Measurements from ENCODE around the gene CDT1.

CDT1 gene
- 2.1 to 22.8 (median 5.1) reads per million in 17 experiments for total RNA-seq

DNA sequence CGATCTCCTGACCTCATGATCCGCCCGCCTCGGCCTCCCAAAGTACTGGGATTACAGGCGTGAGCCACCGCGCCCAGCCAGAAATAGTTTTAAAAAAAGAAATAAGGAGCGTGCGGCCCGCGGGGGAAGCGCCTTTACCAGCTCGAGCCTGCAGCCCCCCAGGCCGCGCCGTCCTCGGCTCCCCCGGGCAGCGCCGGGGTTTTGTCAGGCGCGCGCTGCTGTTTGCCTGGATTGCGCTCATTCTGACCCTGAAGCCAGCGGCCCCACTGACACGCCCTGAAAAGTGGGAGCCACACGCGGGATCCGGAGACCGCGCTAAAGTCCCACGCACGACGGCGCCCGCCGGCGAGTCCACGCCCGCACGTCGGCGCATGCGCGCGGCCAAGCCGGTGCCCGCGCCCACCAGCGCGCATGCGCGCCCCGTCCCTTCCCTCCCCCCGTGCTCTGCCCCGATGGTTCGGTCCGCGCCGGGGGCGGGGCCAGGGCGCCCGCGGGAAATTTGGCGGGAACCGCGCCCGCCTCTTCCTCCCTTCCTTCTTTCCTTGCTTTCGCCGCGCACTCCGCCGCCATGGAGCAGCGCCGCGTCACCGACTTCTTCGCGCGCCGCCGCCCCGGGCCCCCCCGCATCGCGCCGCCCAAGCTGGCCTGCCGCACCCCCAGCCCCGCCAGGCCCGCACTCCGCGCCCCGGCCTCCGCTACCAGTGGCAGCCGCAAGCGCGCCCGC lies at the start of gene CDT1:
TSS of gene CDT1 (plus strand) at position 526 of the 724 bp plus-strand sequence. CDS start at position 569, 43 bp downstream.
- DNase-seq = peak; percentile 91 to 97 (median 96)

DNA sequence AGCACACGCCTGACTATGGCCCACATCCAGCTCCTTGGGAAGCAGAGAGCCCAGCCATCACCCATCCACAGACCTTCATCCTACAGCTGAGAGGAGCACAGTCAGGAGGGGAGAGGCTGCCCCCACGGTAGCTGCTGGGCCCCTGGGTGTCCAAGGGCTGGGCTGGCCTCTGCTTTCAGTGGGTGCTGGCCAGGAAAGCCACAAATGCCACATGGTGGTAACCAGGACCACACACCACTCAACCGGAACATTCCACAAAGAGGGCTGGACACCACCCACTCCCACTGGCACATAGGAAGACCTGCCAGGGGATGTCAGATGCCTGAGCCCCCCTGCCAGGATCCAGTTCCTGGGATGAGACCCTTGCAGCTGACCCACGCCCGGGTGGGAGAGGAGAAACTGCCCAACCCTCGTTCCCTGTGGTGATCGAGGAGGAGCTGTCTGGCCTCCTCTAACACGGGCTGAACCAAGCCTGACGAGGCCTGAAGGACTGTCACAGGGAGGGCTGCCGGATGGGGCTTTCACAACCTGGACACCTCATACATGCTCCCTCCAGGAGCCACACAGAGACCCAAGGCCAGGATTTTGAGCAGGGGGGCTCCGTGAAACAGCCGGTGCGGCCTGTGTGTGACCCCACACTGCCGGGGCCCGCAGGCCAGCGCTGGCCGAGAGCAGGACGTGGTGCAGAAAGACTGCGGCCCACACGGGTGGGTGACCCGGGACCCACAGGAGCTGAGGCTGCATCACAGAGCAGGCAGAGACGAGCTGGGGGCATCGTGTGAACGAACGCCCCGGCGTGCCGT lies 49.3 kb upstream of the CDT1 start:
- DNase-seq = no peak

DNA sequence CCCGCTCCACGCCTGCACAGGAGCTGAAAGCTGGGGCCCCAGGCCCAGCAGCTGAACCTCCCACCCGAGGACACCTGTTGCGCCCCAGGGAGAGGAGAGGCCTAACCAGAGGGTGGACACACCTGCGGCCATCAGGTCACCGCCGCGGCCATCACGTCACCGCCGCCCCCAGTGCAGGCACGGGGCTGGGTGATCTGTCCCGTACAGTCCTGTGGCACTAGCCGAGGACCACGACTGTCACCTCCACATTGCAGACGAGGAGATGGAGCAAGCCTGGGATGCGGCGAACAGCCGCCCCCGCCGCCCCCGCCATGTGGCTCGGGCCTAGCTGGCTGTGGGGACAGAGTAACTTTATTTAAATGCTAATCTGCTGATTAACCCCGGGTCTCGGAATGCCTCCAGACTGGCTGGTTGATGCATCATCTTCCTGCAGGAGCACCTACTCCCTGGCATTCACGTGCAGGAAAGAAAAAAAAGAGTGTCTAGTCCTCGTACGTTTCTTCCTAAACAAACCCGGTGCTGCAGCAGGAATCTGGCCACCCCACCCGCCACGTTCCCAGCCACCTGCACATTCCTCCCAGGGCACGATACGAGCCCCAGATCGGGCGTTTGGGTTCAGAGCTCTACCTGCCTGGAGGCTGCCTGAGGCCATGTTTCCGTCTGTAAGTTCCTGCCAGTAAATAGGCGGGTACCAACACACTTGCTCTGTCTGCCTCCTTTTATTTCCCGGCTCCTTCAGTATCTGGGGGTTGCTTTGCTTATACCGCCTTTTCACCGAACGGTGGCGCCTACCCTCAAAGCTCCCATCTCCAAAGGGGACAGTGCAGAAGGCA lies 48.5 kb upstream of the CDT1 start:
- DNase-seq = peak in 2 of 4 experiments; percentile 34 to 47

DNA sequence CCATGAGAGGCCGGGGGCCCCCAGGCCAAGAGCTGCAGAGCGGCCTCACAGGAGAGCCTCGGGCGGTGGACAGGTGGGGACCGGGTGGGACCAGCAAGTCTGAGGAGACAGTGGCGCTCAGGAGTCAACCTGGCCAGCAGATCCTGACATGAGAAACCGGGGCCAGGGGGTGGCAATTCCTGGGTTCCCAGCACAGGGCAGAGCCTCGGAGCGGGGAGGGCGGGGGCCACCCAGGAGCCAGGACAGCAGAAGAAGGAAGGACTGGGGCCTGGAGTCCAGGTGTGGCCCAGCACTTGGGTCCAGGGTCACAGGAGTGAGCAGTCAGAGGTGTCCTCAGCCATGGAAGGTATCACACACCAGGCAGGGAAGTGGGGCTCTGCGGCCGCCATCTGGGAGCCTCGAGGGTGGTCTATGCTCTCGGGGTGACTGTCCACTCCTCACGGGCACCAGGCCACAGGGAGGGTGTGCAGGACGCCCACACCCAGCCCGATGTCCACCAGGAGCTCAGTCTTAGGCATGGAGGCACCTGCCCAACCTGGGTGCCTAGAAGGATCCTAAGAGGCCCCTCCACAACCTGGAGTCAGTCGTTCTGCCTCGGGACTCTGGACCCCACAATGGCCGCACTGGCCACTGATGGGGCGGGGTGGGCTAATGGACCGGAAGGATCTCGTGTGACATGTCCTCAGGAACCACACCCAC lies 47.7 kb upstream of the CDT1 start:
- no peak for DNase-seq

DNA sequence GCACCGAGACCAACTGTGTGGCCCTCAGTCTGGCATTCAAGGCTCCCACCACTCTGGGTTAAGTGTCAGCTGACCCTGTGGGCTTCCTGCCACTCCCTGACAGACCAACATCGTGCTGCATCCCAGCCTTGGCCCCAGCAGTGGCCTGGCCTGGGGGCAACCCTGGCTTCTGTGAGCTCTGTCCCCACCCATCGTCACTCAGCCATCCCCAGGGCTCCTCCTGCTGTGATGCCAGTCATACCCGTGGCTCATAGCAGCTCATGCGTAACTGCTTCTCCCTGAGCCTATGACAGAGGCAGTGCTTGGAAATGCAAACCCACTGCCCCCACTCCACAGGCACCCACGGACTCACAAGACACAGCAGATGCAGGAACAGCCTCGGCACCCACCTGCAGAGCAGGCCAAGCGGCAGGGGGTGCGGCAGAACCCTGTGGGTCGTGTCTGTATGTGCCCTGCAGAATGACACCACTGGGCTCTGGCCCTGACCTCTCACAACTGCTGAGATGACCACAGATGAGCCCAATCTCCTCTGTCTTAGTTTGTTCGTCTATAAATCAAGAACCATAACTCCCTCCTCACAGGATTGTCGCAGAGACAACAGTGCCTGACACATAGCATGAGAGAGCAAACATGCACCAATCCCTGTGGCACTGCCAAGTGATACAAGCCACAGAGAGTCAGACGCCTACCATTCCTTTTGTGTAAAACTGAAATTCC lies 45.2 kb upstream of the CDT1 start:
- DNase-seq = peak in 2 of 4 experiments; percentile 16 to 22

DNA sequence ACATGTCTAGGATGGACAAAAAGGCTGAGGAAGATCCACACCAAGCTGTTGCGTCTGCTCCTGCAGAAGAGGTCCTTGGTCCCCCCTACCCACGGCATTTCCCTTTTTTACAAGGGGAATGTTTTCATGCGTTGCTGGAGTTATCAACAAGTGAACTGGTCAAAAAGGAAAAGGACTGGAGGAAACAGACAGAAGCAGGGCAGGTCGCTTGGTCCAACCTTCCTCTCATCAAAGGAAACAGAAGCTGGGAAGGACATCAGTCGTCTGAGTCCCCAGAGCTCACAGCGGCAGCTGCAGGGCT lies 44.7 kb upstream of the CDT1 start:
- DNase-seq = no peak

DNA sequence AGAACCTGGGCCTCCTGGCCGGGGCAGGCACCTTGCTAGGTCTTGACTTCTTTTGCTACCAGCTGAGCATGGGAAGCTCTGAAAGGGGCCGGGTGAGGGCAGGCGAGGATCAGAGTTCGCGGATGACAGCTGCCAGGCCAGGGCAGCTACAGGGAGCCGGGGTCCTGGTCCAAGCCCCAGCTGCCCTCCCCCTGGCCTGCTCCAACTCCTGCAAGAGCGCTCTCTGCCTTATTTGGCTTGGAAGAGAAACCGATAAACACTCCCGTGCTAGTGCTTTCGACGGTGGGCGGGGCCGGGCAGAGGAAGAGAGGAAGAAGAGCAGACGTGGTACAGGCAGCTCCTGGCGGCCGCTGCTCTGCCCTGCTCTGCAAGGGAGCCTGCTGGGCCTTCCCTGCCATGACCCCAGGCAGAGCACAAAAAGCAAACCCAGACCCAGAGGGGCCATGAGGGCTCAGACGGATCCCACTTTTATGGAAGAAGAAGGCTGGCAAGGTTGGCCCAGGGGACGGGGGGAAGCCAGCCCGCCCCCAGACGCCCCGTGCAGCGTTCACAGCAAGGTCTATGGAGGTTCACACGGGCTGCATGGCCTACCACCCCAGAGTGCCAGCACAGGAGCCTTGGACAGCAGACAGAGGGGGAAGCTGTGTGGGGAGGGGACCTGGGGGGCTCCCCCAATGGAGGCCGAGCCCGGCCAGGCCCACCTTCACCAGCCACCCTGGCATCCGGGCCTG lies 44.2 kb upstream of the CDT1 start:
- DNase-seq = peak in 1 of 4 experiments; percentile 51

DNA sequence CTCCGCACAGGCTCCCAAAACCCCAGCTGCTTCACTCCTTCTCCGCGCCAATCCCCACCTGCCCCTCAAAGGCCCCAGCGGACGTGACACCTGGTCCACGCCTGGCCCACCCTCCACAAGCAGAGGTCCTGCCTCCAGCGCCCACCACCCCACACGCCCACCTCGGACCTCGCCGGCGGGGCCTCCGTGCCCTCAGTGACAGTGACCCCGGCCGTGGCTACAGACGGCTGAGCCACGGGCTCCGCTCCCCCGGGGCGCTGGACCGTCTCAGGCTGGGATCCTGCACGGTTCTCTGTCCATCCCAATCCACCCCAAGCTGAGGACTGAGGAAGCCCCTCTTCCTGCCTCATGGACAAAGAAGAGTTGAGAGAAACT lies 43.6 kb upstream of the CDT1 start:
- DNase-seq = no peak

DNA sequence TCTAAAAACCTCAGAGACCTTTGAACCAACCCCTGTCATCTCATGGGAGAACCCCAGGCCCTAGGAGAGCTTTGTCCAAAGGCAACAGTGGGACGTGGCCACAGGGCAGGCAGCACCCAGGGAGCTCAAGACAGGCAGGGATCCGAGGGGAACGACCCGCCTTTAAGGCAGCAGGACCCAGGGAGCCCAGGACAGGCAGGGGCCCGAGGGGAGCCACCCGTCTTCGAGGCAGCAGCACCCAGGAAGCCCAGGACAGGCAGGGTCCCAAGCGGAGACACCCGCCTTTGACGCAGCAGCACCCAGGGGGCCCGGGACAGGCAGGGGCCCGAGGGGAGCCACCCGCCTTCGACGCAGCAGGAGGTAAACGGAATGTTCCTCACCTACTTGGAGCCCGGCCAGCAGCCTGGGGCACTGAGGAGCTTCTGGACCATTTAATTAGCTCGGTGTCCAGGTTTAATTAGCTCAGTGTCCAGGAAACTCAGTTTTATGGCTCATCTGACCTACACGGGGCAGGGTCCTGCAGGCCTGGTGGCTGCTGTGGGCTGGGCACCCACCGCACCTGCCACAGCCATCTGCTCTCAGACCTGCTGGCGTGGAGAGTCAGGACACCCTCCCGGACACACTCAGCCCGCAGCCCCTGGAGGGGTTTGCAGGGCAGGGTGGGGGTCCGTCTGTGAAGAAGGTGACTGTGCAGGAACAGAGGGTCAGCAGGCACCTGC lies 43.0 kb upstream of the CDT1 start:
- no peak for DNase-seq

DNA sequence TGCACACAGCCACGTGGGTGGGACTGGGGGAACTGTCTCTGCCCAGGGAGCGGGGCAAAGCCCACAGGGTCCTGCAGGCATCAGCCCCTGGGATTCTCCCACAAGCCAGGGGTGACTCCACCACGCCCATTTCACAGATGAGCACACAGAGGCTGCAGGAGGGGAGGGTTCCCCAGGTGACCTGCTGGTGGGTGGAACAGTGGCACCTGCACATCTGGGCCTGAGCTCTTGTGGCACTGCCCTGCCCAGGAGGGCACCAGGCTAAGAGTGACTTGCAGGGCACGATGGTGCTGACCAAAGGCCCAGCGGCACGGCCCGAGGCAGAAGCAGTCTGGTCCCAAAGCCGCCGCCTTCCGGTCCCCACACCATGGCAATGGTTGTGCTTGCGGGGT lies 42.5 kb upstream of the CDT1 start:
- DNase-seq = no peak

DNA sequence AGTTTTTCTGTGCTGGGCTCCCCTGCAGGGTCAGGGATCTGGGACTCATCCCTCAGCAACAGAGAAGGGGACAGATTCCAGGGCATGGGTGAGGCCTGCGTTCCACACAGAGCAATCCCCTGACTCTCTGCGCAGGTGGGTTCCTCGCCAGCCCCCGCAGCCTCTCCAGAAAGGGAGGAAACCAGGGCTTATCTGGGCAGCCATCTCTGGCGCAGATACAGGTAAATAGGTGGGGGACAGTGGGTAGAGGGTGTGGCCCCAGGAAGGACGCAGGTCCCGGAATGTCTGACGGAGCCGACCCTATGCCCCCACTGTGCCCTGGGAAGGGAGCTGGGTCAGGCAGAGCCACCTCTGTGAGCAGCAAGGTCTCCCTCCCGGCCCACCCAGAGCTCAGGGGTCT lies 41.8 kb upstream of the CDT1 start:
- DNase-seq = no peak

DNA sequence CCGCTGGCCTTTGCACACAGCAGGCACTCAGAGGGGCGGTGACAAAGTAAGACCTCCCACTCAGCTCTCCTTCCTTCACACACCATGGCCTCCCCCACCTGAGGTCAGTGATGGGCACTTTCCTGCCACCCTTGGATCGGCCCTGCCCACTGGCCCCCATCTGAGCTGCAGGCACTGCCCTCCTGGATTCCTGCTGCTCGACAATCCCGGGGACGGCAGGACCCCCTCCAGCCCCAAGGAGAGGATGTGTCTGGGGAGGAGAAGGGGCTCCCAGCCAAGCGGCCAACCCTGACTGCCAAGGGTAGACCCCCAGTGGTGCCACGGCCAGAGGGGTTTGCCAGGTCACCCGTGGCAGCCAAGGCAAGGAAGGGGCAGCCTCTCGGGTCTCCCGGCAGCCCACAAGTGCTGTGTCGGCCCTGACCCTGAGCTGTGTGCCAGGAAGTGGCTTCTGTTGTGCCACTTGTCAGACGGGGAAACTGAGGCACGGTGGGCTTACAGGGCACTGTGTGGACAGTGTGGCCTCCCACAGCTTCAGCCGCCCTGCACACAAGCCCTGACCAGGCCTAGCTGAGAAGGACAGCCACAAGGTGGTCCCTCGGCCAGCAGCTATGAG lies 41.2 kb upstream of the CDT1 start:
- DNase-seq = no peak

DNA sequence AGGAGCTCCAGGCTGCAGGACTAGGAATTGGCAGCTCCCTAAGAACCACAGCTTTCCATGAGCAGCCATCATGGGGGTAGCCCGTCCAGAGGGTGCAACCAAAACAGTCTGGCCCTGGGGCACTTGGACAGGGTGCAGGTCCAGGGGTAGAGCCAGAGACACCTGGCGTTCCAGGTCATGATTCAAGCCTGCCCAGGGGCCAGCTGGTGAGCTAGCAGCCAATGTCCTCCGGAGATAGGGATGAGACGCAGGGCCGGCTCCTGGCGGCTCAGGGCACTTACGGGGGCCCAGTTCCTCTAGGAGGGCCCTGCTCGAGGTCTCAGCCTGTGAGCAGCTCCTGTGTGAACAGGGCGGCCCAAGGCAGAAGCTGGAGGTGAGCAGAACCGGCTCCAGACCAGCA lies 40.6 kb upstream of the CDT1 start:
- DNase-seq = no peak

DNA sequence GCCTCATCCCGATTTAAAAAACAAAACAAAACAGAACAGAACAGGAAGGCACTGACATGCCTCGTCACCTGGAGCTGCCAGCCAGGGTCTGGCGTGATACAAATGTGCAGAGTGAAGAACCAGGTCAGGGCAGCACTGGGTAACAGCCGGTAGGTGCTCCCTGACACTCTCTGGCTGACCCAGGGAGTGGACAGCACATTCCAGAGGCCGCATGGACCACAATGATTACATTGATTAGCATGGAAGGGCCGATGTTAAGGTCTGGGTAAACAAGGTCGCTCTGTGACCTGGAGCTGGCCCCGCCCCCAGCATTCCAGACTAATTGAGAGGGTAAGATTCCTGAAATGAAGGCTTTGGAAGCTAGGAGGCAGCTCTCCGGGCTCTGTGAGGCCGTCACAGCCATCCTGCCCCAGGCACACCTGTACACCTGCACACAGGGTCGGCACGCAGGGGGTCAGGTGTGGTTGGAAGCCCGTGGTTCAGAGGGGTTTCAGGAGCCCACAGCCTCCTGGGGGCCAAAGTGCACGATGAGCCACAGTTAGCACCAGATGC lies 40.0 kb upstream of the CDT1 start:
- no peak for DNase-seq

DNA sequence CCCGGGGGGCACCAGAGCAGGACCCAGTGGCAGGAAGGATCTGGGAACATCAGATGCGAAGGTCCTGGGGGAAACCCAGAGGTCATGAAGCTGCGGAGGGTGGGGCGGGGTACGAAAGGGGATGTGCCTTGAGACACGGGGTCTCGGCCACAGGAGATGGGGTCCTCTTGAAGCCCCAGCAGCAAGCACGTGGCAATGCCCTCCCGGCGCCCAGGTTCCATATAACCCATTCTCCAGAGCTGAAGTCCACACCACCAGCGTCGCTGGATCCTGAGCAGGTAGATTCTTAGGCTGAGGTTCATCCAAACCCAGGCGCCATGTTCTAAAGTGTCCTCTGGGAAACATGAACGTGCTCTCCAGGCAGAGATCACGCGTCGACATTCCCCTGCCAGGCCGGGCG lies 39.5 kb upstream of the CDT1 start:
- DNase-seq = no peak

DNA sequence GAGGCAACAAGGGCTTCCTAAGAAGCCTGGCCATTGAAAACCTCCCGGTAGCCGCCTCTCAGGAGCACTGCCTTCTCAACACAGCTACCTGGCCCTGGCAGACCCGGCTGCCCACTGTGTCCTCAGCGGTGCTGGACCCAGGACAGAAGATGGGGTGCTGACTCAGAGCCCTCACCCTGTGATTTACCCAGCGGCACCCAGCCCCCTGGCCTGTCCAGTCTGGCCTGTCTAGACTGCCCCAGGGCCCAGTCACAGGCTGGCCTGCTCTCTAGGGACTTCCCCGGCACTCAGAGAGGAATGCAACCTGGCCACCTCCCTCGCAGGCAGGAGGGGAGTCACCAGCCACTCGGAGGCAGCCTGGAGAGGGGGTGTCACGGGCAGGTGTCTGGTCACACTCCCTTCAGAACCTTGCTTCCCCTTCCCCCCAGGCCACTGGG lies 38.7 kb upstream of the CDT1 start:
- no peak for DNase-seq

DNA sequence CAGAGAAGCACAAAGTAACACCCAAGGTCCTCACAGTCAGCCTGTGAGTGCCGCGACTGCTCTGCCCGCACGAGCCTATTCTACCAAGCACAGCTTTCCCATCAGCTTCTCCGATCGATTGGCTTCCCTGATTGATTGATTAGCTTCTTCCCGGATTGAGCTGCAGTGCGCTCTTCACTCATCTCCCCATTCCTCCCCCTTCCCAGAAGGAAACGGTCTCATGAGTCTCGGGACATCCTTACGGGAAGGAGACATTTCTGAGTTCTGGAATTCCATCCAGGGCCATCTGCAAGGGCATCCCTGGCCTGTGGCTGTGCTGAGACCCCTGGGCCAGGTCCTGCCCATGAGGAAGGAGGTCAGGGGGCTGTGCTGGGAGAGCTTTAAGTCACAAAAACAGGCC lies 36.6 kb upstream of the CDT1 start:
- DNase-seq = no peak

DNA sequence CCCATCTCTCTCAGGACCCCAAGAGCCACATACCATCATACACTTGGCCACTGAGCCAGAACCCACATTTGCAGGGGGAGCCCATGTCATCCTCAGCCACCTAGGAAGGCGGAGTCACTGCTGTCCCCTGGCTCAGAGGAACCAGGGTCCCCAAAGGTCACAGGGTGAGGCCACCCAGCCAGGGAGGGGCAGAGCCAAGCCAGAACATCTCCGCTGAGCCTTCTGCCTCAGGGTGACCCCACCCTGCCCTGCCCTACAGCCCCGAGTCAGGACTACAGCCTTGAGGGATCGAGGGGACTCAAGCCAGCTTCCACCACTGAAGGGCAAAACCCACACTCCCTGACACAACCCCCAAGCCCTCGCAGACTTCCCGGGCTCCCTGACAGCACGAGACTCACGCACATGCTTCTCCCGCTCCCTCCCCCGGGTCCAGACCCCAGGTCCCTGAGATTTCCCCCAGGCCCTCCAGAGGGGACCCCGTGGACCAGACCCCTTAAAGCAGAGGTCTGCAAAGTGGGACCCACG lies 36.0 kb upstream of the CDT1 start:
- DNase-seq = no peak

DNA sequence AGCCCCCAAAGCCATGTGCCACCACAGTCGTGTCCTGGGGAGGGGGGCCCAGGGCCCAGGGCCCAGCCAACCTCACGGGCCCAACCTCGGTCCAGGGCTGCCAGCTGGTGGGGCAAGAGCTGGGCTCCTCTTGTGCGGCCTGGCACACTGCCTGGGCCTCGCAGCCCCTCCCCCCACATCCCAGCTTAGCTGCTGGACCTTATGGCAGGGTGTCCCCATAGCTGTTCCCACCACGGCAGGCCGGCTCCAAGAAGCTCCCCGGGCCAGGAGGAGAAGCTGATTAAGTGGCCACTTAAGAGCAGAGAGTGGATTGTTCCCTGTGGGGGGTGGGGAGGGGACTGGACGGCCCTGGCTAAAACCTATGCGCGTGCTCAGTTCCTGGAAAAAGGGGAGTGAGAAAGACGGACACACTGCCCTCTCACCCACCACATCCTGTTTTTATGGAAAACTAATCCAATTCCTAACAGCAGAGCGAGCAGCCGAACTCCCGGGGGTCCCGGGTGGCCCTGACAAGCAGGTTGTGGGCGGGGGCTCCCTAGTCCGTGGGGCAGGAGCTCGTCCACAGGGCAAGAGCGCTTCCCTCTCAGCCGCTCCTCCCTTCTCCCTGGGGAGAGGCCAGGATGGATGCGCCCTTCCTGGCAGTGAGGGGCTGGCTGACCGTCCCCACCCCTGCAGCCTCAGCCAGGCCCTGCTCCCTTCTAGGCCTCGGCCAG lies 35.4 kb upstream of the CDT1 start:
- DNase-seq = no peak

Measured in suppressor macrophage (primary cell).